Kidney epithelial cell (primary cell): ENCODE measurements around the gene IFRD1. TPM values are rescaled to one million over a fixed set of nuclear protein-coding genes. Genes with fewer than 3 reads are reported as not detected.

Experiments
- DNase-seq: peaks from one replicate; pipeline ENCODE4 v3.0.0-alpha.2; 2010; ENCODE audit warnings: low read depth
- H3K27me3 ChIP-seq: 2 replicates; pipeline ENCODE4 v1.6.0; 2011; ENCODE audit warnings: low read length; ENCODE audit not compliant: control insufficient read depth, insufficient read depth
- H3K36me3 ChIP-seq: 2 replicates; pipeline ENCODE4 v1.5.1; 2011; ENCODE audit warnings: low read length; ENCODE audit not compliant: control insufficient read depth, insufficient read depth
- H3K4me3 ChIP-seq: 2 replicates; pipeline ENCODE4 v1.5.1; 2011; ENCODE audit warnings: low read depth, mild to moderate bottlenecking, control low read depth, low read length
- total RNA-seq: library from RNA; depleted of rRNA; stranded (reverse); fragments of >200 nt; gene quantifications from 2 replicates; pipeline ENCODE4 v1.2.3, GENCODE V29; 2015
- TF ChIP-seq, protein P1 (sequence below): IDR thresholded peaks from 2 replicates; pipeline ENCODE4 v1.5.1; 2011; ENCODE audit warnings: mild to moderate bottlenecking, moderate library complexity, low read length, control low read depth, inconsistent platforms; ENCODE audit not compliant: insufficient read depth, poor library complexity, severe bottlenecking

The IFRD1 gene
- total RNA-seq, 1 donor from 2014 or later, result 87.3 TPM

DNA sequence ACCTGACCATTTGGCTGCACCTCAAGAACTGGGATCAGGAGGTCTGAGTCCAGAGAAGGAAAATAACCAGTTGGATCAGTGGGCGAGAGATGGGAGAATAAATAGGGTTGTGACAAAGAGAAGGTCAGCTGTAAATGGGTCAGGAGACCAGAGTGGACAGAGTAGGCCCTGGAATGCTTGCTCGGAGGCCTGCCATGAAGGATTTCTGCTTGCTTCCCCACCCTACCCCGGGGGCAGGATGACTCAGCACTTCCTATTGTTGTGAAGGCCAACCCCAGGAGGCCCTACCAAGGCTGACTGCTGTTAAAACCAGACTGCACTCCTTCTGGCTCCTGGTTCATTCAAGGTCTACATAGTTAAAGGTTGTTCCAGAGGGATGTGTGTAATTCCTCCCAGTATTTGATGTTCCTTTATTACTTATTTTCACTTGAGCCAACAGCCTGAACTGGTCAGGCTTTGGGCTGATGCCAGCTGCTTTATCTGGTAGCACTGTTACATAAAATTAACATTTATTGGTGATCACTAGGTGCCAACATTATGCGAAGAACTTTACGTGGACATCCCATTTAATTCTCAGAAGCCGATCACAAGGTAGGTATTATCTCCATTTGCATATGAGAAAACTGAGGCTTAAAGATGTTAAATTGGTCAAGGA is 27.3 kb upstream of the IFRD1 start:
- TF ChIP-seq, protein P1, sequence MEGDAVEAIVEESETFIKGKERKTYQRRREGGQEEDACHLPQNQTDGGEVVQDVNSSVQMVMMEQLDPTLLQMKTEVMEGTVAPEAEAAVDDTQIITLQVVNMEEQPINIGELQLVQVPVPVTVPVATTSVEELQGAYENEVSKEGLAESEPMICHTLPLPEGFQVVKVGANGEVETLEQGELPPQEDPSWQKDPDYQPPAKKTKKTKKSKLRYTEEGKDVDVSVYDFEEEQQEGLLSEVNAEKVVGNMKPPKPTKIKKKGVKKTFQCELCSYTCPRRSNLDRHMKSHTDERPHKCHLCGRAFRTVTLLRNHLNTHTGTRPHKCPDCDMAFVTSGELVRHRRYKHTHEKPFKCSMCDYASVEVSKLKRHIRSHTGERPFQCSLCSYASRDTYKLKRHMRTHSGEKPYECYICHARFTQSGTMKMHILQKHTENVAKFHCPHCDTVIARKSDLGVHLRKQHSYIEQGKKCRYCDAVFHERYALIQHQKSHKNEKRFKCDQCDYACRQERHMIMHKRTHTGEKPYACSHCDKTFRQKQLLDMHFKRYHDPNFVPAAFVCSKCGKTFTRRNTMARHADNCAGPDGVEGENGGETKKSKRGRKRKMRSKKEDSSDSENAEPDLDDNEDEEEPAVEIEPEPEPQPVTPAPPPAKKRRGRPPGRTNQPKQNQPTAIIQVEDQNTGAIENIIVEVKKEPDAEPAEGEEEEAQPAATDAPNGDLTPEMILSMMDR, result no peak
- Histone ChIP-seq H3K27me3 (no peaks in the 10 kb centered on the region), H3K36me3 (no peaks in the 10 kb centered on the region), H3K4me3 (no peak overlapping the region)
- peak; percentile 77 for DNase-seq

DNA sequence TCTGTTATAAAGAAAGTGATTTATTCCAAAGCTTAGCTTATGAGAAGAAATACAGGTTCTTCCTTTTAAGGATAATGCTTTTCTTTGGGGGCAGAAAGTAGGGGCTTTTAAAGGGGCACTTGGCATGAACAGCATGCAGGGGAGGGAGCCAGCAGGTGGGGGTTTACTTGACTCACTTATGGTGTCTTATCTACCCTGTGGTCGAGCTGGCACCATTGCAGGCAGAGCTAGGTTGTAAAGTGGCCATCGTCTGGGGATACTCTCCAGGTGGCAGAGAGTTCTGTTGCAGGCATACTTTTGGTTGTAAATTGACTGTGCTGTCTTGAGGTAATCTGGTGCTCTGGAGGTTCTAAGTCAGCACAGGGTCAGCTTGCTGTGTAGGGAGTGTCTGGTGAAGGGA is 26.3 kb upstream of the IFRD1 start:
- Histone ChIP-seq H3K27me3 (no peaks in the 10 kb centered on the region), H3K36me3 (no peaks in the 10 kb centered on the region), H3K4me3 (no peak overlapping the region)
- DNase-seq, result no peak
- TF ChIP-seq, protein P1, result no peak

DNA sequence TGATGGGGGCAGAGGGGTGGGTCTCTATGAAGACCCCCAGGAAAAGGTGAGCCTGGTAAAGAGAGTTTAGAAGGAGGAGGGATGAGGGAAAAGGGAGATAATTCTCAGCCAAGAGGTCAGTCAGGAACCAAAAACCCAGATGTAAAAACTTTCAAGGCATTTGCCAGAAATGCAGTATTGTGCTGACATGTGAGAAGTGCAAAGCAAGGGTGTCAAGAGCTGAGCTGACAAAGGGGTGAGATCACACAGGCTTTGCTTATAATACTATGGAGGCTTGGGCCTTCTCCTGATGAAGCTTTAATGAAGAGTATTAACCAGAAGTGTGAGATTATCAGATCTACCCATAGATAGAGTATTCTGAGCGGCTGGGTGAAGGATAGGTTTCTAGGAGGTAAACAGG is 22.3 kb upstream of the IFRD1 start:
- TF ChIP-seq, protein P1, result no peak
- no peak for DNase-seq
- no peaks in the 10 kb centered on the region for H3K36me3 ChIP-seq
- no peaks in the 10 kb centered on the region for H3K27me3 ChIP-seq
- no peak overlapping the region for H3K4me3 ChIP-seq

DNA sequence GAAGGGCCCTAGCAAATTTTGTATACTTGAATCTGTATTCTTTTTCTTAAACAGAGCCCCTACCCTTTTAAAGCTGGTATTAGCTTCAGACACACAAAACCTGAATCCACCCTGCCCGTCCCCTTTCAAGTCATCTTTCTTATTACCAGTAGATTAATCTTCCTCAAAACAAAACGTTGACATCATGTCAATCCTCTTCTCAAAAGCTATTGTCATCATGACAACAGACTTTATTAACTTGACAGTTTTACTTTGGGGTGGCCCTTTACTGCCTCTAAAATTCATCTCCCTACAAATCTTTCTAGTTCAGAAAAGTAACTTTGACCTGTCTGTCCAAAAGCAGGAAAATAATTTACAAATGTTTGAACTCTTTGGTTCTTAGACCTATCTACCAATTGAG is 21.5 kb upstream of the IFRD1 start:
- H3K27me3 ChIP-seq, result no peaks in the 10 kb centered on the region
- DNase-seq, result no peak
- H3K36me3 ChIP-seq, result no peaks in the 10 kb centered on the region
- TF ChIP-seq, protein P1, result no peak
- no peak overlapping the region for H3K4me3 ChIP-seq

DNA sequence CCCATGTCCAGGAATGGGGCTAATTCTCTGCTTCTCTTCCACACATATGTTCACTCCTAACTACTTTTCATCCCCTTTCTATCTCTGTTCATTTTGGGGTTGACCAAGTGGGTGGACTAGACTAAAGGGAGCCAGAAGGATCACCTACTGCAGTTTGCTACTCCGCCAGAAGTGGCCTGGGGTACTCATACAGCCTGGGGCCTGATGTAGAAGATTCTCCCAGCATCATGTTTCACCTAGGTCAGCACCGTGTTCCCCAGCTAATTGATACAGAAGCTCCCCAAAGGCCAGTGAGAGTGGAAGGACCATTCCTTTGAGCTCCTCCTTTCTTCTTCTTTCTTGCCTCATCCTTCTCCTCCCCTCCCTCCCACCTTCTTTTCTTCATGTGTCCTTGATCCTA is 19.6 kb upstream of the IFRD1 start:
- TF ChIP-seq, protein P1, result no peak
- Histone ChIP-seq H3K4me3 (no peak overlapping the region), H3K27me3 (no peaks in the 10 kb centered on the region), H3K36me3 (no peaks in the 10 kb centered on the region)
- DNase-seq, result no peak

DNA sequence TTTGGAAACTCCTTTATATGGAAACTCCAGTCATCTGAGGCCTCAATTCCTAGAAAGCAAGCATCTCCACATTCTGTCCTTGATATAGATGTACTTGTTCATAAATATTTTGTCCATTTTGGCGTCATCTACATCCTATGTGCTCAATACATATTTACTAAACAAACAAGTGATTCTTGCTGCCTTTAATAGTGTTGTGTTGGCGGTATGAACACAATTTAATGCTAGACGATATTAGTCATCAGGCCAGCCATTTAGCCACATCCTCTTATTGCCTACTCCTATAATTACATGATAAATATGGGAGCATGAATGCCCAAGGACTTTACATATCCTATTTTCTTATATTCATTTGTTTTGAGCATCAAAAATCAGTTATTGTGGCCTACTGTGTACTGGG is 18.5 kb upstream of the IFRD1 start:
- Histone ChIP-seq H3K4me3 (no peak overlapping the region), H3K36me3 (no peaks in the 10 kb centered on the region), H3K27me3 (no peaks in the 10 kb centered on the region)
- DNase-seq, result no peak
- TF ChIP-seq, protein P1, result no peak
